Epithelial cell of prostate (primary cell): ENCODE data around the gene SORCS2.
A peak's percentile ranks its signal among the peaks of the same experiment; 100 is the strongest.

Experiments used
- DNase-seq: peaks from one replicate; pipeline ENCODE4 v3.0.0-alpha.2; 2011; ENCODE audit warnings: low read depth, low spot score
- H3K27ac ChIP-seq: fragments of 450-650 bp; 2 replicates; pipeline ENCODE4 v1.5.1; 2017; ENCODE audit warnings: mild to moderate bottlenecking

The SORCS2 gene

DNA sequence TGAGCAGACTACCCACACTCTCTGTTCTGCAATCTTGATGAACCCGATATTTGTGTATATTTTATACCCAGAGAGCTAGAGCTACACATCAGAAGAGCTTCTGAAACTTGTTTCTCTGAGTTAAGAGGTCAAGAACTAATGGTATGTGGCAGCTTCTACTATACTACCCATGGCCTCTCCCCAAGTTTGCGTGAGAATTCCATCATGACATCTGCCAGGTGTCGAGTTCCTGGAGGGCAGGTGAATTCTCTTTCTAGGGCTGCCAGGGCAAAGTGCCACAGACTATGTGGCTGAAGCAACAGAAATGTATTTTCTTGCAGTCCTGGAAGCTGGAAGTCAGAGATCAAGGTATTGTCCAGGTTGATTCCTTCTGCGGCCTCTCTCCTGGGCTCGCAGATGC is 4.4 kb downstream of the SORCS2 start:
- no peak for DNase-seq
- peak overlapping the region; percentile 12 for H3K27ac ChIP-seq

DNA sequence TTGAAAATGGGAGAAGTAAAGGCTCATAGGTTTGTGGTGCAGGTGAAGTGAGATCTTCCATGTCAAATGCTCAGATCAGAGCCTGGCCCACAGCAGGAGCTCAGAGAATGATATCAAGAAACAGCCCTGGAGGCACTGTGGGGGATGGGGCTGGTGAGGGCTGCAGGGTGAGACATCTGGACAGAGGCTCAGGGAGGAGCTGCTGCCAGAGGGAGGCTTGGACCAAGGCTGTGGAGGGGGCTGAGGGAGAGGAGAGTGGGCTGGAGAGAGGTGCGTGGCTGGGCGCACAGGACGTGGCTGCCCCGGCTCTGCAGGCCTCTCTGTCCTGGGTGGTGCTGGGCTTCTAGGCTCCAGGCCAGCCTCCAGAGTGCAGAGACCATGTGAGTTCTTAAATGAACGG is 5.6 kb downstream of the SORCS2 start:
- DNase-seq = no peak
- H3K27ac ChIP-seq = no peak overlapping the region

DNA sequence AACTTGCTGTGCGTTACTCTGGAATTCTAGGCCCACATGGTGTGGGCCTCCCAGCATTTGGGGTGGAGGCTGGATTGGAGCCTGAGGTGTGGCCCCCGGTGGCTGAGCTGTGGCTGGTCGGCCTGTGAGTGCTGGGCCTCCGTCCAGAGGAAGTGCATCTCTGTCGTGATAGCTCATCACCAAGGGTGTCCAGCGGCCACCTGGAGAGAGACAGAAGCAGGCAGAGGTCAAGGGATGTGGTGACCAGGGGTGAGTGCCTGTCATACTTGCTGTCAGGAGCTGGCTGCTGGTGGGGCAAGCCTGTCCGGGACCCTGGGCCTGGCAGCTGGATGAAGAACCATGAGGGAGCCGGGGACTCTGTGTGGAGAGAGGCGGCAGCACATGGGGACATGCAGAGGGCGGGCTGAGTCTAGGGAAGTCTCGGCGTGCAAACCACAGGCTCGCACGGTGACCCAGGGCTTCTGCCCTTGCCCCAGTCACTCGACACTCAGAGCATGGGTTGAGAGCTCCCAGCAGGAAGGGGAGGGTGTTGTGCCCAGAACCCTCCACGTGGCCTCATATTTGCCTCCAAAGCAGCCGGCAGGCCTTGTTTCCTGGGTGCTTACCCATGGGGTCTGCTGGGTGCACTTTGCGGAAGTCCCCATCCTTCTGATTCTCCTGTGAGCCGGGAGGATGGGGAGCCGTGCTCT is 6.2 kb downstream of the SORCS2 start:
- no peak for DNase-seq
- H3K27ac ChIP-seq = no peak overlapping the region

DNA sequence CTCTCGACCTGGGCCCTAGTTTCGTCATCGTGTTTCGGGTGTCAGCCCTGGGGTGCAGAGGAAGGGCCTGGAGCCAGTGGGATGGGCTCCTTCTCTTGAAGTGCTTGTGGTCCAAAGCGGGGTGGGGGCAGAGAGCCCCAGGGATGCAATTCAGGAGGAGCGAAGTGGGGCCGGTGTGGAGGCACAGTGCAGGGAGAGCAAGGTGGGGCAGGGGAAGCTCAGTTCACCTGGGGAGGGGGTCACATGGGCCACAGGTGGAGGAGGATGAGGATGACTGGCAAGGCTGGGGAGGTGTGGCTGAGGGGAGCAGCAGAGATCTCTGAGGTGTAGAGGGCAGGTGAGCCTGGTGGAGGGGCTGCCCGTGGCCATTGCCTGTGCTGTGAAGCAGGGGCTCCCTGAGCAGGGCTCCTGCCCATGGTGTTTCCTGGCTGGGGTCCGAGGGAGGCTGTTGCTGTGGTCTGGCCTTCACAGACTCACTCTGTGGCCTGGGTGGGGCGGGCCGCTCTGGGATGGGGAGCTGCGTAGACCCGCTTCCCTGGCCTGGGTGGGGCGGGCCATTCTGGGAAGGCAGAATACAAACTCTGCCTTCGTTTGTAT is 6.9 kb downstream of the SORCS2 start:
- DNase-seq = no peak
- no peak overlapping the region for H3K27ac ChIP-seq

DNA sequence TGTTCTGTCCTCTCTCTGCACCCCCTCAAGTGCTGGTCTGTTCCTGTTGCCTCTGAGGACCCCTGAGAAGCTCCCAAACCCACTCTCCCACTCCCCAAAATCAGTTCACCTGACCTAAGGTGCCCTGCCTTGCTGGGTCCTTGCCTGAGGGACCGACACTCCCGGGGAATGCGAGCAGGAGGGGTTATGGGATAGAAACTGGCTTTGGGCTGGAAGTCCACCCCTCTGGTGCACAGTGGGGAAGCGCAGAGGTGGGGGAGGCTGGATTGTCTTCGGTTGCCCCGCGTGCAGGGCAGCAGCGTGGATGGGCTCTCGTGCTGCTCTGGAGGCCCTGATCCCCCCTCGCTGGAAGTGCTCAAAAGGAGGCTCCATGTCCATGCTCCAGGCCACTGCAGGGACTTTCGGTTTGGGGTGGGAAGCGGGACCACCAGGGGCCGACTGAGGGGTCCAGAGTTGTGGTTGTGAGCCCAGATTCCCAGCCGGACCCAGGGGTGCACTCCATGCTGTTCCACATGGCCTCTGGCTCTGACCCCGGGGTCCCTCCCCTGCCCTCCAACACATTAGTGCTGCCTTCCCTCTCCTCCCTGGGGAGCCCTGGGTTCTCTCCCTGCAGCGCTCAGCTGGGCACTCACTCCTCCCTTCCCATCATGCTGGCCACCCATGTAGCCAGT is 7.6 kb downstream of the SORCS2 start:
- no peak overlapping the region for H3K27ac ChIP-seq
- DNase-seq = no peak

DNA sequence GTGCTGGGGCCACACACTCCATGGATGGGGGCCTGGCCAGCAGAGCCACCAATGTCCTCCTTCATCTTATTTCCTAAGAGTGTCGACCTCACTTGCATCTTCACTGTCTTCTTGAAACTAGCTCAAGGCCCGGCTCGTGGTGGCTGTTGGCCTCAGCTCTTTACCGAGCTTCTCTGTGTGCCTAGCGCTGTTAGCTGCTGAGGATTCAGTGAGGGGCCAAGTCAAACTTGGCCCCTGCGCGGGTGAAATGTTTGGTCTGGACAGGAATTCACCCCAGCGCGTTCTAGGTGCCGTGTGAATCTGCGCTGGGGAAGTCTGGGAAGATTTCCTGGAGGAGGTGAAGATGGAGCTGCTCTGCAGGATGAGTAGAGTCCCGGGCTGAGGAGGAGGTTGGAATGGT is 8.5 kb downstream of the SORCS2 start:
- H3K27ac ChIP-seq = no peak overlapping the region
- DNase-seq = no peak

DNA sequence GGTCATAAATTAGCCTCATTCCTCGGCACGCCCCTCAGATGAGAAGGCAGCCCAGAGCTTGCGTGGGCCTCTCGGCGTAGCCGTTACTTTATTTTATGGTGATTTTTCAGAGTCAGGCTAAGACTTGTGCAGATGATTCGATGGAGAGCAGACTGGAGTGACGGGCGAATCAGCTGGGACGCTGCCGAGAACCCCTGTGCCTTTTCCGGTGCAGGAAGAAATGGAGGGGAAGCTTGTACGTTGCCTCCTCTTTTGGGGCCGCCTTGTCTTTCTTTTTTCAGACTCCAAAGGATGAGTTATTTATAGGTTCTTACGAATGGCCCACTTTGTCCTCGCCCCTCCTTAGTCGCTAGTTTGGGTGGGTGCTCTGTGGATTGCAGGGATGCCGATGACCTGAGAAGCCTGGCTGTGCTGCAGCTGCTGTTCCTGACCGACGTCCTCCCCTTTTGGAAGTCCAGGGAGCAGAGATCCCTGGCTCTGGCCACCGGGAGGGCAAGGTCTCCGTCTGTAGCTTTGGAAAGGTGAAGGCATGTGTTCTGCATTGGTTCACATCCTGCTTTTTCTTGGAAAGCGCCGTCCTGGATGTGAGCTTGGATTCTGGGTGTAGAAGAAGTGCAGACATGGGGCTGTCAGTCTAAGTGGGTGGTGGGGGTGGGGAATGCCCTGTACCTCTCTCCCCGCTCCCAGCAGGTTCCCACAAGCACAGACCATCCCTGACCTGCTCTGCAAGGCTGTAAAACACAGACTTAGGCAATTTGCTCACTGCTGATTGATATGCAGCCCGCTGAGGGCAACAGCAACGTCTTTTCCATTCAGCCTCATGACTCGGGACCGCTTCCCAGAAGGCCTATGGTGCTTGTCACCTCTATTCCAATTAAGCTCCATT is 9.3 kb downstream of the SORCS2 start:
- no peak for DNase-seq
- H3K27ac ChIP-seq = no peak overlapping the region

DNA sequence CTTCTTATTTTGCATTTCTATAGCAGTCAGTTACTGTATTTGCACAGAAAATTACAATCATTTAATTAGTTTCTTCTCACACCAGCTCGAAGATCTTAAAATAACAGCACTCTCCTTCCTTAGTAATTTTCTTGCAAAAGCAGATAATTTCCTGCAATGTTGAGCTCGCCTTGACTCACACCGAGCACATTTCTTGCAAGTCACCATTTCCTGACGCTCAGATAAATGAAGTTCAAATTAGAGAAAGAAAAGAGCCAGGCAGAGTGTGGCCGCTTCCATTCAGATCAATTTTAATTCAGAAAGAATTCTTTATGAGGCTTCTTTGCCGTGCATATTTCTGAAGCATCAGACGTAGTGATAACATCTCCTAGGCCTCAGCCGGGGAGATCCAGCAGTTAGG is 10.1 kb downstream of the SORCS2 start:
- H3K27ac ChIP-seq = no peak overlapping the region
- no peak for DNase-seq

DNA sequence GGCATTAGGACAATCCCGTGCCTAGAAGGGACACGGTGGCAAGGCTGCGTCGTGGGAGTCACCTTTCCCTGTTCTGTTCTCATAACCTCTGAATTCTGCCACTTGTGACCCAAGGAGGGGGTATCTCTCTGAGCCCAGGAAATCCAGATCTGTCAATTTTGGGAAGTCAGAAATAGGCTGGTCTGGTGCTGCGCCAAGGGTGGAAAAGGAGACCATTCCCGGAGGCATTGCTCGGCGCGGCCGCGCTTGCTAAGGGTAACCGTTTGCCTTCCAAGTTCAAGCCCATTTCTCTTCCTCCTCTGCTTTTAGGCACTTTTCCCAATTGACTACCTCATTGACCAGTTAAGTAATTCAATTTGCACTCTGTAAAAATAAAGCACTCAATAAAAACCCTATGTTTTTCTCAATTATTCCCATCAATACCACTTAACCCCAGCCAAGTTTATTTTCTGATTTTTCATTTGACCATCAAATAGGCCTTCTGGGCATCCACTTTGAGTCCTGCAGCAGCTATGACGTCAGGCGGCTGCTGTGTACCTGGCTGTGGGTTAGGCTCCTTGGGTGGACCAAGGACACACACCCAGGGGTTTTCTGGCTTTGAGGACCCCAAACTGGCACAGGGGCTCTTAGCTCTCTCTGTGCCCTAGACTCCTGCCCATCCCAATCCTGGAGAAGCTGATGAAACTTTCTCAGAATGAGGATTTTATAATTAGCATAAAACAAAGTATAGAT is 12.5 kb downstream of the SORCS2 start:
- H3K27ac ChIP-seq = no peak overlapping the region
- DNase-seq = no peak

DNA sequence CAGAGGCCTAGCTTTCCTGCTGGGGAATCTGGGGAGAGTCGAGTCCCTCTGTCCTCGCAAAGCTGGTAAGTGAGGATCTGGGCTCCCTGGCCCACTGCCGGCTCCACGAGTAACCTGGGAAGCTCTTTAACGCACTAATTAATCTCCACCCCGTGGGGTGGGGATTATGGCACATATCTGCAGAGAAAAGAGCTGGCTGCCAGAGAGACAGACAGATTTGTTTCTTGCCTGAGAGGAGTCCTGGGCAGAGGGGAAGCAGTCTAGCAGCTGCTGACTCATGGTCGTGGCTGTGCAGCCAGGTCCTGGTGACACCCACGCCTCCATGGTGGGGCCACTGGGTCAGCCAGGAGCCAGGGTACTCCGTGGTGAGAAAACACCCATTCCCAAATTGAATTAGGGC is 14.0 kb downstream of the SORCS2 start:
- peak overlapping the region; percentile 11 for H3K27ac ChIP-seq

DNA sequence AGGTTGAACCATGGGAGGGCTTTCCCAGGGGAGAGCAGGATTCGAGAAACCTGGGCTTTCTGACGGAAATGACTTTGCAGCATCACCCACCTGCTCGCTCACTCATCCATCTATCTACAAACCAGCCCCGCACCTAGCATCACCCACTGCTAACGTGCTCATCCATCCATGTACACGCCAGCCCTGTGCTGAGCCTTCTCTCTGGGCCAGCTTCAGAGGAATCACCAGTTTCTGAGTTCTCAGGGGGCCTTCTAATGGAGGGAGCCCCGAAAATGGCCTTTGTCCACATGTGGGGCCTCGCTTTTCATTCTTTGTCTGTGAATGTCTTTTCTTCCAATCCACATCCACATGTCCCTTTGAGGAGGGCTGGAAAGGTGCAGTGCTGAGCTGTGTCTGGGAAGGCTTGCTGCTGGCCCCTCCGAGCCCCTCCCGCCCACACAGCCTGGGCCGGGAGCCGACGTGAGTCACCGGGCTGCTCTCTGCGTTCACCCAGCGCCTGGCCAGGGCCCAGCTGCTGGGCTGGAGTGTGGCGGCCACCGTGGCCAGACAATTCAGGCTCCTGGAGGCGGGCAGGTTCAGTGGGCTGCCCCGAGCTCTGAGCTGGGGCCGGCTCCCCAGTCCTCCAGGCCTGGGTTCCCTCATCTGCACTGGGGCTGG is 14.7 kb downstream of the SORCS2 start:
- no peak for DNase-seq
- peak overlapping the region; percentile 11 for H3K27ac ChIP-seq

More for the DNA sequence above, 14.0 kb downstream of the SORCS2 start:
- DNase-seq = no peak

DNA sequence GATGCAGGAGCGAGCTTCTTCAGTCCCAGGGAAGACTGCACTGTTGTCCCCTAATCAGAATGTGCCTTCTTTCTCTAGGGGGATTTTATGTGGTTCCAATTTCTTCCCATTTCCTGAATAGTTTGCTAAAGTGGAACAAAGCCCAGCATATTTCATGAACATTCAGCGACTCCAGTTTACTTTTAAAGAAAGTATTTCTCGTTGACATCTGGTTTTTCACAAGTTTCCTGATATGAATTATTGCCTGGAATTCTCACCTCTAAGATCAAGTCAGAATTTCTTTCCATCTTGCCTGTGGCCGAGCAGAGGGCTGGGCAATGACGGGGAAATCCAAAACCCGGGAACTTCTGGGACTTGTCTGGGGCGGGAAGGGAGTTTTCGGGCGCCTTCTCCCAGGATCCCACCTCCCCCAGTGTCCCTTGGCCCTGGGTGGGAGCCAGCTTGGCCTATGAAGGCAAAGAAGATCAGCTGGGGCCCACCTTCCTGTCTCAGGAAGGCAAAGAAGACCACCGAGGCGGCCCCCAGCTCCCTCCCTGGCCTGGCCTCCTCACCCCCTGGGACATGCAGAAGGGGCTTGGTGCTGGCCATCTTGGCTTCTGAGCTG is 15.4 kb downstream of the SORCS2 start:
- H3K27ac ChIP-seq = no peak overlapping the region
- no peak for DNase-seq

DNA sequence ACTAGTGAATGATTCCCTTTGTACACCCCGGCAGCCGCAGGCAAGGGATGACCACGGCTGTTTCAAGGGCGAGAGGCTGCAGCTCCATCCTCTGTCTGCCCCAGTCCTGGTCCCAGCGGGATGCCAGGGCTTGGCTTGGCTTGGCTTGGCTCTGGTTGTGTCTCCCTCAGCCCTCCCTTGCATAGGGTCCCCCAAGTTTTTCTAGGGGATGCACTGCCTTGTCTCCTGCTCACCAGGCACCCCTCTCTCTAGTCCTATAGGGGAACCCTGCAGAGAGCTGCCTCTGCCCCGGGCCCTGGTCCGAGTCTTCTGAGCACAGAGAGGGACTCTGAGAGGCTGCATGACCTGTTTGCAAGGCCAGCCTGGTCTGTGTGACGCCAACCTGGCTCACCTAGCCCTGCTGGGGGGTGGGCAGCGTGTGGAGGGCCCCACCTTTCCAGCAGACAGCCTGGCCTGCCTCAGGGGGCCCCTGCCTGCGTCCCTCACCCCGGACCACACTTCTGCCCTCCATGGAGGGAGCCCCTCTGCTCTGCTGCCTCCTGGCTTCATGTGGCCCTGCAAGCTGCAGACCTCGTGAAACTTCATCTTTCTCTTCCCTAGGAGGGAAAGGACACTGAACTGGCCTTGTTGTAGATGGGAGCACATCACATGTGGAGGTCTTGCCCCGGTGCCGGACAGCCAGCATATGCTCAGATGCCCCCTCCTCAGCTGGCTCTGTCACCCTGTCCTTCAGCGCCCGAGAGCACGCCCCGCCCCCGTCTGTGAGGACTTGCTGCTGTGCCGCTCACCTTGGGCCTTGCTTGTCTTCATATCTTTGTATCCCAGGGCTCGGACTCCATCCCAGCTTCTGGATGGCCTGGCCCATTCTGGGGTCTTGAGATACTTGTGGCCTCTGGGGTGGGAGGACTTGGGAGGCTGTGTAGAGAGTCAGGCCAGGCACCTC is 16.4 kb downstream of the SORCS2 start:
- DNase-seq = no peak
- H3K27ac ChIP-seq = no peak overlapping the region

DNA sequence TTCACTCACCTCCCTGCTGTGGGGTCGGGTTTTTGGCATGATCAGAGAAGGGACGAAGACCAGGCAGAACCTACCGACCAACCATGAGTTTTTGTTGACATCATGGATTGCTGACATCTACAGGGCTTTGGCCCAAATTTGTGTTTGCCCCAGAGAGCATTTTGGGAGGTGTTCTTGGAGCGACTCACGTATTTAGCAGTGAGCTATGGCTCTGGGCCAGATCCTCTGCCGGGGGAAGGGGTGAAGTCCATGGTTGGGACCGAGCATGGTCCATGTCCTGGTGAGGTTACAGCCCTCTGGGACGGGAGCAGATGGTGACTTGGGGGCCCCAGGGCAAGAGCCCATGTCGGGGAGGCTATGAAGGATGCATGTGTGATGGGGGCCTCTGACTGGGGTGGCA is 17.4 kb downstream of the SORCS2 start:
- no peak for DNase-seq
- H3K27ac ChIP-seq = no peak overlapping the region

DNA sequence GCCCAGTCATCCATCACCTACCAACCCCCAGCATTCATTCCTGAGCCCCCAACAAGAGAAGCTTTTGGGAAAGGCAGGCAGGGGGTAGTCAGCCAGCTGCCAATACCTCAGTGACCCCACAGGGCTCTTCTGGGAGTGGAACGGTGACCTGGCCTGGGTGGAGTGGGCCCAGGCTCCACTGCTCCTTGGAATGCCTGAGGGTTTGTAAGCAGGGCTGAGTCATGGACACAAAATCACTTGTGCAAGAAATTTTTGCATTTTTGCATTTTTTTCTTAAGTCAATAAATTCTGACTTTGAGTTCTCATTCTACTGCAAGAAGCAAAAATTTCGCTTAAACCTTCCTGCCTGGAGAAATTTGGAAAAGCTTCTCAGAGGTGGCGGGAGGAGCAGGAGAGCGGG is 18.5 kb downstream of the SORCS2 start:
- H3K27ac ChIP-seq = no peak overlapping the region
- DNase-seq = no peak

DNA sequence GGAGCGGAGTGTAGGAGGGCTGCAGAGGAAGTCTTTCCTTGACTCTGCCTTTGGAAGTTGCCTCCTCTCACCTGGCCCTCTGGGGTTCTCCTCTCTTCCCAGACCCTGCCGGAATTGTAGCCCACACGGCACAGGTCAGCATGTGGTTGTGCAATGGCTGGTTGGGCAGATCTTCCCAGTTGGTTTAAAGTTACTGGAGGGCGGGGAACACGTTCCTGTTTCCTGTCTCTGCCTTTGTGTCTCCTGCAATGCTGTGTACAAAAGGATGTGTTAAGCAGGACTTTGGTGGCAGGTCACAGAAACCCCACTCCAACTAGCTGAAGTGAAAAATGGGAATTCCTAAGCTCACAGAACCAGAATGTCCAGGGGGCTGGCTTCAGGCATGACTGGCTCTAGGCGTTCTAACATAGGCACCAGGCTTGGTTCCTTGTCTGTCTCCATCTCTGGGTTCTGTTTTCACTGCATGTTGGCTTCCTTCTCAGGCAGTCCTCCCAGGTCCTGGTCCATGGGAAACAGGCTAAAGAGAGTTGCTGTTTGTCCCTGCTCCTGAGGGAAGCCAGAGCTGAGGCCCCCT is 19.9 kb downstream of the SORCS2 start:
- peak overlapping the region; percentile 4 for H3K27ac ChIP-seq
- no peak for DNase-seq

DNA sequence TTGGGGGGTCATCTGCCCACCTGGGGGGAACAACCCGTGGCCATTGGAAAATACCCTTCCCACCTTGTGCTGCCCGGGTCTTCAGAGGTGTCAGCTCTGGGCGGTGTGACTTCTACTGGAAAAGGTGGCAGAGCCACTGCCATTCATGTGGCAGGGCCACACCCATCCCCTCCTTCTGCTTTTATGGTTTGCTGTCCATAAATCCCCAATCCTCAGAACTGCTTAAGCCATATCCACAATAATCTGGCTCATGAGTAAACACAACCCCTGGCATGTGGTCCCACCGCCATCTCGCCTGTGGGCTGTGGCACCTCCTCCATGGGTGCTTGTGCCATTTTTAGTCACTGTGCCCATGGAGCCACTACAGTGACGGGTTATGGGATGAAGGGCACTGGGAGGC is 20.6 kb downstream of the SORCS2 start:
- no peak for DNase-seq
- peak overlapping the region; percentile 4 for H3K27ac ChIP-seq

DNA sequence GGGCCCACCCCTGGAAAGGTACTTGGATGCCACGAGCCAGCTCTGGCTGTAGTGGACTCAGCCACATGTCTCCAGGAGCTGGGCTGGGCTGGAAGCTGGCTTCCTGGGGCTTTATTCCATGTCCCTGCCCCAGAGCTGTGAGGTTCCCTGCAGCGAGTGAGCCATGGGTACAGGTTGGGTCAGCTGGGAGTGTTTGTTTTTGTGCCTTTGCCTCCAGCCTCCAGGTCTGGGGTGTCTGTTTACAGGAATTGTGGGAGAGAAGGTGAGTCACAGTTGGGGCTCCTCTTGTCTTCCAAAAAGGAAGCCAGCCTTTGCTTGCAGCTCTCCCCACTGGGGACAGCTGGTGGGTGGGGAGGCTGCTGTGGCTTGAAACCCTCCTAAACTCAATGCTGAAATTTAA is 21.5 kb downstream of the SORCS2 start:
- no peak for DNase-seq
- H3K27ac ChIP-seq = peak overlapping the region; percentile 9
